Renal cortical epithelial cell (primary cell): ENCODE data around the gene SYN1. TPM values are rescaled to one million over a fixed set of nuclear protein-coding genes. Genes with fewer than 3 reads are reported as not detected.

Experiments used
- DNase-seq: peaks from one replicate; pipeline ENCODE4 v3.0.0-alpha.2; 2011; ENCODE audit warnings: low read depth
- total RNA-seq: library from RNA; depleted of rRNA; stranded (reverse); fragments of >200 nt; gene quantifications from 2 replicates; pipeline ENCODE4 v1.2.3, GENCODE V29; 2014

SYN1 gene
- total RNA-seq, 1 donor from 2014 or later = 0.05 TPM

- no peak for DNase-seq
Observed at GRCh38 chrX:47597222-47597621, 22.4 kb downstream of the SYN1 start.

DNA sequence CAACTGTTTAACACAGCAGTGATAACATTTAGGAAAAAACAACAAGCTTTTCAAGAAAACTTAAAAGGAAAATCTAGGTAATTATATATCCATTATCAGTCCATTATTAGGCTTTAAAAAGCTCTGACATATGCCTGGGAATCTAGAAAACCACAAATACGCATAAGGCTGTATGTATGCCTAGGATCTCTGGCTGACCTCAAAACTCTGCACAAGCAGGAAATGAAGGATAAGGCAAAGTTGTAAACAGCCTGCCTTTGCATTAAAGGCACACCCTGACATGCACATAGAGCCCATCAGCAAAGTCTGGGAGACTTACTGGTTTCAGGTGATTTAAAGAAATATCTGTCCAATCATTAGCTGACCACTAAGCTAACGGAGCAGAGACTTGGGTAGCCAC is 23.4 kb downstream of the SYN1 start:
- no peak for DNase-seq

DNA sequence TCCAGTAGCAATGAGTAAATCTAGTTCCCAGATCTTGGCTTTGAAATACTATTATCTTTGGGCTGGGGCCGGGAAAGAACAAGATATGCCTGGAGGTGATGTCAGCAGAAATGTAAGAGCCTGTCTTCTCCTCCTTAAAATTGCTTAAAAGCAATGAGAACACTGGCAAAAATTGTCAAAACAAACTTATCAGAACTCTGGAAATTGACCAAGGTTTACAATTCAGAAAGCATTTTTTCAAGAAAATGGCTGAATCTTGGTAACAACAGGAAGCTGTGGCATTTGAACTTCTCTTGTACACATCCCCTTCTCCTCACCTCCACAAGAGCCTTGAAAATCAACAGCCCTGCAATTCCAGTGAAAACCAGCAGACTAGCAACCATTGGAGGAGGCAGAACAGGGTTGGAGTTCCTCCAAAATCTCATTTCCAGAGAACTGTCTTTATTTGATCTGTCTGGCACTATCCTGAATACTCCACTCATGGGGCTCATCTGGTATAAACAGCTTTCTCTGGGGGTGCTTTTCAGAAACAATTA is 23.9 kb downstream of the SYN1 start:
- DNase-seq = no peak

GRCh38 chrX:47593522-47593921 is 26.1 kb downstream of the SYN1 start:
- no peak for DNase-seq

DNA sequence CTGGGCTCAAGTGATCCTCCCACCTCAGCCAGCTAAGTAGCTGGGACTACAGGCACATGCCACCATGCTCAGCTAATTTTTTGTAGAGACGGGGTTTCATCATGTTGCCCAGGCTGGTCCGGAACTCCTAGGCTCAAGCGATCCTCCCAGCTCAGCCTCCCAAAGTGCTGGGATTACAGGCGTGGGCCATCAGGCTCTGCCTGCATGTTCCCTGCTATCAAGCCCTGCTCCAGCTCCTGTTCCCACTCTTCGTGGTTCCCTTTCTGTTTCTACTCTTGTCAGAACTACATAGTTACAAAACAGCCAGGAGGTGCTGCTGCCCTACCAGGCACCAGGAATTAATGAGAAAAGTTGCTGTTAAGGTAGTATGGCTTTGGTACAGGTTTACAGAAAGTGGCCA is 28.7 kb downstream of the SYN1 start:
- no peak for DNase-seq

- no peak for DNase-seq
Observed at GRCh38 chrX:47587906-47588735, 31.5 kb downstream of the SYN1 start.

DNA sequence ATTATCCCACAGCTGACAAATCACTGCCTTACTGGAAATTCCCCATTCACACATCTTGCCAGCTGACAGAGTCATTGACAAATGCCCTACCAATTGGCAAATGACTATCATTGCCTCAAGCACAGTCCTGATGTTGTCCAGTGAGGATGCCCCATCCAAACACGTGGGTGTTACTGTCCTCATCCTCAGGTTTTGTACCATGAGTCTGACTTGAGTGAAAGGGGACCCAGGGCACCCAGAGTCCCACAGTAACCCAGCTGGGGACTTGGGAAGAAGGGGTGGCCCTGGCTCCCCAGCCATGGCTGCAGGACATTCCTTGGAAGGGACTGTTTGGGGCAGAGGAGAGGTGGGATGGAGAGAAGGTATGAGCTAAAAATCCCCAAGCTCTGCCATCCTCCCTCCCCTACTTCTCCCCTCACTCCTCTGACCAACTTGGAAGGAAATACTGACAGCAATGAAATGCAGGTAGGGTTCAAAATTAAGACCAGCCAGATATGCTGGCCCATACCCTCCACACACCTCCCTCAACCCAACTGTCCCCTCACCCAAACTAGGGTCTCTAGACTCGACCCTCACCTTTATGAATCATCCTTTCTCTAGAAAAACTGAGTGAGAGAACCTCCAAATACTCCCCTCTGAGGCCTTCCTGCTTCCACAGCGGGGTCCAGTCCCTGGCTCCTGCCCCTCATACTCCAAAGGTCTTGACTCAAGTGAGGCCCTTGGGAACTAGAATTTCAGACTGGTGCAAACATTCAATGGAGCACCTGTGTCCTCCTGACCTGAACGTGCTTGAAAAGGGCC is 32.4 kb downstream of the SYN1 start:
- DNase-seq = peak; percentile 74

DNA sequence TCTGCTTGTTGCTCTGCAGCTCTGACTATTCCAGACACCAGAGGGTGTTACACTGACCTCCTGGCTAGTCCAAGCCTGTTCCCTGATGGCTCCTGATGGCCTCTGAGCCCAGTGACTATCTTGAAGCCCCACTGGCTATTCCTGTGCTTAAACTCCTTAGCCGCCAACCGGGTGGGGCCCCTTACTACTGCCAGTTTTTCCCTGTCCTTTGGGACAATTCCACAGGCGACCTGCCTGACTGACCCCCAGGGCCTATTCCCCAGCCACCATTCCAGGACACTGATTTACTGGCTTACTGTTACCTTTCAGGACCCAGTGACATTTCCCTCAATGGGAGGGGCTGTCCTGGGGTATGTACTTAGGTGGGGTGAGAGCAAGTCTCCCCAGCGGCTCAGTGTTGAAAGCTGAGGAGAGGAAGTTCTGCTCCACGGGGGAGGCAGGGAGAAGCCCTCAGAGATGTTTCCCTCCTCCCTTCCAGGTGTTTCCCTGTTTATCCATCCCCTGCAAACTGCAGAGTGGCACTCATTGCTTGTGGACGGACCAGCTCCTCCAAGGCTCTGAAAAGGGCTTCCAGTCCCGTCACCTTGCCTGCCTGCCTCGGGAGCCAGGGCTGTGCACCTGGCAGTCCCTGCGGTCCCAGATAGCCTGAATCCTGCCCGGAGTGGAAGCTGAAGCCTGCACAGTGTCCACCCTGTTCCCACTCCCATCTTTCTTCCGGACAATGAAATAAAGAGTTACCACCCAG is 33.4 kb downstream of the SYN1 start:
- no peak for DNase-seq

DNA sequence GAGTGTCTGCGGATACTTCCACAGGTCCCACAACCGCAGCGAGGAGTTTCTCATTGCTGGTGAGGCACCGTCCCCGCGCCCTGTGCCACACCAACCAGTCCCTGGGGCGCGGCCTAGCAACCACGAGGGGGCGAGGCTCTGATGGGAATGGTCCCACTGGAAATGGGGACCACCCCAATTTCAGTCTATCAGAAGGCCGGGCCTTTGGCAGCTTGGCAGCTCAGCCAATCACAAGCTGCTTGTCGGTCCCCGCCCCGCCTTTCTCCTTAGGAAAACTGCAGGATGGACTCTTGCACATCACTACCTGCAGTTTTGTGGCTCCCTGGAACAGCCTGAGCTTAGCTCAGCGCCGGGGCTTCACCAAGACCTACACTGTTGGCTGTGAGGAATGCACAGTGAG is 34.4 kb downstream of the SYN1 start:
- DNase-seq = no peak

GRCh38 chrX:47584714-47585113 is 34.9 kb downstream of the SYN1 start:
- no peak for DNase-seq

DNA sequence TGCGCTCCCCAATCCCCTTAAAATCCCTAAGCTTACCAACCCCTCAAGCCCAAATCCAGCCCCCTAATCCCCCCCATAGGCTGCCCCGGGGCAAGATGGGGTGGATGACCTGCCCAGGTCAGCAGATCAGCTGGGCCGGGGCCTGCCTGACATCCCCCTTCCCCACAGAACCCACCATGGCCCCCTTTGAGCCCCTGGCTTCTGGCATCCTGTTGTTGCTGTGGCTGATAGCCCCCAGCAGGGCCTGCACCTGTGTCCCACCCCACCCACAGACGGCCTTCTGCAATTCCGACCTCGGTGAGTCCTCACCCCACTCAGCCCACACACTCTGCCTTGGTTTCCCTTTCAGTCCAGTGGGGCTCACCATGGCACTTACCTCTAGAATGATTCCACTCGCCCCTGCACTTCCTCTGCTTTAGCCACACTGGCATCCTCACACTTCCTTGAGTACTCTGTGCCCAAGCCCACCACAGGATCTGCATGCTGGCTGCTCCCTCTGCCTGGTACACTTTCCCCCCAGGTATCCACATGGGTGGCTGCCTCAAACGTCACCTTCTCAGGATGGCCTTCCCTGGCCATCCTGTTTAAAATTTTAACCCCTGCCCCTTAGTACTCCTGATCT is 36.3 kb downstream of the SYN1 start:
- DNase-seq = no peak

GRCh38 chrX:47581731-47582647 is 37.7 kb downstream of the SYN1 start, which contains the start of gene TIMP1:
Gene TIMP1 (plus strand): TSS chrX:47582436. CDS start chrX:47583416, 980 bp downstream.
- DNase-seq = peak; percentile 81

- no peak for DNase-seq
Observed at GRCh38 chrX:47579537-47579936, 40.1 kb downstream of the SYN1 start.

DNA sequence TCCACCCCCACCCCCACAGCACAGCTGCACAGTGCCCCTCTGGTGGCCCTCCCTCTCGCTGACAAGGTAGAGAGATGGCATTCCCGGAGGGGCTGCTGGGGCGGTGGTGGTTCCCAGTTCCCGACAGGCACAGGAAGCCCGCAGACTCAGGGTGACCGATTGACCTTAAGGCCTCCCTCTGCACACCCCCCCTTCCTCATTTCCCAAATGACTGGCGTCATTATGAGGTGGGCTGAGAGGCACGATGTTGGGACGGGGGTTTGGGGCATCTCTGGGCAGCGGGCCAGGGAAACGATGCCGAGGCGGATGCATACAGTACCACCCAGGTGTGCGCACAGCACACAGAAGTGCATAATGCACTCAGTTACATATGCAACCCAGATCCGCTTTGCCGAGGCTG is 41.0 kb downstream of the SYN1 start:
- DNase-seq = no peak

- no peak for DNase-seq
Observed at GRCh38 chrX:47577901-47578300, 41.8 kb downstream of the SYN1 start.

DNA sequence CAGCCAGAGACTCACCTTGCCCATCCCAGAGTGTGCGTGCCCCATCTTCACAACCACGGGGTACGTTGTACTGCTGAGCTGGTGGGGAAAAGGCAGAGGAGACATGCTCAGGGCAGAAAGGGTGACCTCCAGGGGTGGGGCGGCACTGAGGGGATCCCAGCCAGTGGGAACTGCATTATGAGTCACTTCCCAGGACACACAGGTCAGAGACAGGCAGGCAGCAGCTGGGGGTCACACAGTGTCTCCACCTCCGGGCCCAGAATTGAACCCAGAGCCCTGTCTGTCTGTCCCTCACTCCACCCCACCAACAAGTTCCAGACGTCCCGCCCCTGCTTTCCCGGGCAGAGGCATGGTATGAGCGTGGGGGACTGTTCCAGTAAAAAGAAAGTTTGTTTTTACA is 42.2 kb downstream of the SYN1 start:
- no peak for DNase-seq

GRCh38 chrX:47576021-47576898 is 43.4 kb downstream of the SYN1 start:
- DNase-seq = no peak

GRCh38 chrX:47574547-47575301 is 44.9 kb downstream of the SYN1 start:
- DNase-seq = no peak

DNA sequence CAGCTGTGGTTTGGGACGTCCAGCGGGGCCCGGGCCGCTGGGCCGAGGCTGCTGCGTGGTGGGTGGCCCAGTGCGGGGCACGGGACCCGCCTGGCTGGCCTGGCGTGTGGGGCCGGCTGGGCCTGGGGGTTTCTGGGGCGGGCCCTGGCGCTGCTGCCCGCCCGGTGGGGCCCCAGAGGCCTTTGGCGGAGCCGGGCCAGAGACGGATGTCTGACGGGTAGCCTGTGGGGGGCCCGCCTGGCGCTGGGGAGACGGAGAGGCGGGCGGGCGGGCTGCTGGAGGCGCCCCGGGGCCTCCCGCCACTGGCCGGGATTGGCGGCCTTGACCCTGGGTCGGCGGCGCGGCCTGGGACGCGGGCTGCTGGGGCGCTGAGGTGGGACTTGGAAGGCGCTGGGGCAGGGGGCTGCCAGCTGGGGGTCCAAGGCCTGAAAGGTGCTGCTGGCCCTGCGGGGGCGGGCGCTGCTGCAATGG is 45.5 kb downstream of the SYN1 start:
- no peak for DNase-seq
